Posterior cingulate gyrus (tissue), 11 donors: ENCODE measurements around the gene TUBA8.

ENCODE experiments used
- DNase-seq, 10 donors: peaks; one replicate each; pipeline versions ENCODE4 v3.0.0 to v3.0.0-alpha.2; 2020 to 2021; ENCODE audit warnings: mixed read lengths in 3 of 10
- intact Hi-C: fragments of 100-400 bp; cut with DNase I; formaldehyde crosslinking; loops from one replicate; pipeline ENCODE4 v1.15.1; 2023

The TUBA8 gene

GRCh38 chr22:18075720-18076497 lies 34.7 kb upstream of the TUBA8 start:
- intact Hi-C loops: loop anchor here (1.0 to 10.0 kb wide), 6 partner anchors 51 to 331 kb away; partner anchors contain the start of gene MICAL3

GRCh38 chr22:18077087-18077638 lies 33.4 kb upstream of the TUBA8 start:
- intact Hi-C loops: loop anchor here (2.0 to 10.0 kb wide), 5 partner anchors 52 to 332 kb away; partner anchors contain the start of gene MICAL3
- DNase-seq: no peak

More at GRCh38 chr22:18075720-18076497, 34.7 kb upstream of the TUBA8 start:
- DNase-seq: peak in 9 of 10 donors; percentile 39 to 95 (median 62)

GRCh38 chr22:18077639-18078328 lies 32.8 kb upstream of the TUBA8 start, which contains the start of gene PEX26:
Gene PEX26, plus strand, starts transcription at chr22:18077990. Its CDS starts 387 bp downstream, at chr22:18078377.
- intact Hi-C loops: loop anchor here (2.0 to 10.0 kb wide), 5 partner anchors 53 to 333 kb away; partner anchors contain the start of gene MICAL3
- DNase-seq: peak; percentile 90 to 99 (median 96)

- intact Hi-C loops: loop anchor here (5.0 to 10.0 kb wide), 2 partner anchors 181 to 334 kb away; no protein-coding TSS in a partner anchor
- peak in 1 of 10 donors; percentile 88 for DNase-seq
These were observed 32.1 kb upstream of the TUBA8 start for GRCh38 chr22:18078329-18079041.

GRCh38 chr22:18079706-18080233 lies 30.8 kb upstream of the TUBA8 start:
- no peak for DNase-seq
- intact Hi-C loops: loop anchor here (5.0 to 10.0 kb wide), 2 partner anchors 182 to 335 kb away; no protein-coding TSS in a partner anchor

GRCh38 chr22:18081416-18081815 lies 29.2 kb upstream of the TUBA8 start:
- intact Hi-C loops: no loop called here
- no peak for DNase-seq

- intact Hi-C loops: no loop called here
- no peak for DNase-seq
These were observed 28.1 kb upstream of the TUBA8 start for GRCh38 chr22:18082467-18082866.

- no peak for DNase-seq
- intact Hi-C loops: no loop called here
These were observed 27.2 kb upstream of the TUBA8 start for GRCh38 chr22:18083406-18083805.

GRCh38 chr22:18085188-18085587 lies 25.4 kb upstream of the TUBA8 start:
- intact Hi-C loops: no loop called here
- DNase-seq: no peak

- intact Hi-C loops: no loop called here
- DNase-seq: no peak
These were observed 23.2 kb upstream of the TUBA8 start for GRCh38 chr22:18087350-18087855.

- intact Hi-C loops: no loop called here
- peak in 2 of 10 donors; percentile 17 to 79 for DNase-seq
These were observed 21.6 kb upstream of the TUBA8 start for GRCh38 chr22:18088825-18089568.

GRCh38 chr22:18090286-18090685 lies 20.3 kb upstream of the TUBA8 start:
- DNase-seq: no peak
- intact Hi-C loops: no loop called here

GRCh38 chr22:18091478-18091877 lies 19.1 kb upstream of the TUBA8 start:
- no peak for DNase-seq
- intact Hi-C loops: no loop called here

- intact Hi-C loops: no loop called here
- peak in 7 of 10 donors; percentile 57 to 95 (median 72) for DNase-seq
These were observed 18.6 kb upstream of the TUBA8 start for GRCh38 chr22:18091916-18092526.

GRCh38 chr22:18093661-18094060 lies 16.9 kb upstream of the TUBA8 start:
- intact Hi-C loops: no loop called here
- DNase-seq: no peak

GRCh38 chr22:18095101-18095805 lies 15.4 kb upstream of the TUBA8 start:
- DNase-seq: peak in 4 of 10 donors; percentile 46 to 88 (median 74)
- intact Hi-C loops: no loop called here

- intact Hi-C loops: no loop called here
- peak in 1 of 10 donors; percentile 88 for DNase-seq
These were observed 13.8 kb upstream of the TUBA8 start for GRCh38 chr22:18096823-18097222.

- intact Hi-C loops: no loop called here
- peak in 1 of 10 donors; percentile 3 for DNase-seq
These were observed 9.8 kb upstream of the TUBA8 start for GRCh38 chr22:18100781-18101180.
